ENCODE data around the gene MAFG.

MAFG gene

GRCh38 chr17:81884968-81885367 lies 42.6 kb downstream of the MAFG start:
- H3K4me3 ChIP-seq = no peak overlapping the region
- peak overlapping the region in 1 of 21 experiments; percentile 62 for H3K27ac ChIP-seq

GRCh38 chr17:81884520-81884919 lies 43.0 kb downstream of the MAFG start:
- Histone ChIP-seq H3K4me3 (no peak overlapping the region), H3K27ac (no peak overlapping the region)

DNA sequence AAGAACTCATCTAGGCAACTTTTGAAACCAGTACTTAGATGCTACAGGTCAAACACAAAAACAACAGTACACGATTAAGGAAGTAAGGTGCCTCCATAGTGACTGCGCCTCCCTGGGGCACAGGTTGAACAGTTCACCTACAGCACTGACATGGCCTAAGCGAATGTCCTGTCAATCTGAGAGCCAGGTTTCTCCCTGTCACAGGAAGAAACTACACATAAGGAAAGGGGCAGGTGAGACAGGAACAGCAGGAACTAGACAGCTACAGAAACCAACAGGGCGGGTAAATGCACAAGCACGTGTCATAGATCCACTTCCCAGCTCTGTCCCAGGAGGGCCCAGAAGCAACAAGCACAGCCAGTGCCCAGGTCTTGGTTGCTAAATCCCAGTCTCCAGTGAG lies 48.4 kb downstream of the MAFG start:
- Histone ChIP-seq H3K27ac (no peak overlapping the region), H3K4me3 (no peak overlapping the region)

DNA sequence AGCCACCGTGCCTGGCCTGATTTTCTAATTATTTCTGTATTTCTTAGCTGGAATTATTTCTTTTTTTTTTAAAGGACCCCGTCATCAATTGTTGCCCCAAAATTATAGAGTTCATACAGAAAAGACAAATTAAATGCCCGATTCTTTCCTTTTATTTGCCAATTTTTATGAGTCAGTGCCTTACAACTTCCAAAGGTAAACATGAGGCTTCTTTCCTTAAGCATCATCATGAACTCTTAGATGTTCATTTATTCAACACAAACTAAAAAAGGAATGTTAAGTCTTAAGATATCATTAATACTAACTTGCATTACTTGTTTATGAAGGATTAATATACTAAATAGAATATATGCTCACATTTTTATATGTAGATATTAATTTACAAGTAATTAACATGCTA lies 49.2 kb downstream of the MAFG start:
- Histone ChIP-seq H3K4me3 (no peak overlapping the region), H3K27ac (no peak overlapping the region)

GRCh38 chr17:81877569-81877968 lies 50.0 kb downstream of the MAFG start:
- Histone ChIP-seq H3K27ac (no peak overlapping the region), H3K4me3 (no peak overlapping the region)

GRCh38 chr17:81871387-81872230 lies 55.9 kb downstream of the MAFG start:
- H3K4me3 ChIP-seq = peak overlapping the region; percentile 72 to 93 (median 83)

GRCh38 chr17:81870981-81871386 lies 56.6 kb downstream of the MAFG start, which contains the start of gene ARHGDIA:
Gene ARHGDIA, minus strand, starts transcription at chr17:81871337. Its CDS starts 1,407 bp downstream, at chr17:81869930.
- H3K4me3 ChIP-seq = peak within 1 kb of the TSS; percentile 72 to 93 (median 83)
- H3K27ac ChIP-seq = peak within 1 kb of the TSS; percentile 96 to 100 (median 99)

More at GRCh38 chr17:81871387-81872230, 55.9 kb downstream of the MAFG start:
- H3K27ac ChIP-seq = peak overlapping the region; percentile 94 to 100 (median 99)

GRCh38 chr17:81870131-81870980 lies 57.2 kb downstream of the MAFG start:
- peak overlapping the region; percentile 60 to 93 (median 83) for H3K4me3 ChIP-seq
- H3K27ac ChIP-seq = peak overlapping the region; percentile 74 to 100 (median 99)

GRCh38 chr17:81869221-81870130 lies 58.1 kb downstream of the MAFG start:
- H3K27ac ChIP-seq = peak overlapping the region in 20 of 21 experiments; percentile 74 to 100 (median 99)
- peak overlapping the region; percentile 60 to 93 (median 83) for H3K4me3 ChIP-seq

- peak overlapping the region in 13 of 21 experiments; percentile 10 to 99 (median 92) for H3K27ac ChIP-seq
Measured at GRCh38 chr17:81868674-81869220, 58.8 kb downstream of the MAFG start.

More at GRCh38 chr17:81868674-81869220, 58.8 kb downstream of the MAFG start:
- H3K4me3 ChIP-seq = peak overlapping the region in 1 of 7 experiments; percentile 72
